Activated T-cell treated with anti-CD3 and anti-CD28 coated beads for 48 hours (primary cell): Measurements from ENCODE around the gene EFCAB14.
A peak's percentile ranks its signal among the peaks of the same experiment; 100 is the strongest.
"Not testable (repeated sequence)": the region's sequence is repeated elsewhere in the genome, so short reads cannot be mapped to it uniquely, and the experiment has no call there.

Source experiments
- DNase-seq: peaks from one replicate; pipeline ENCODE4 v3.0.0-alpha.2; 2020; ENCODE audit warnings: low read depth

The EFCAB14 gene

GRCh38 chr1:46684670-46685069, 34.2 kb downstream of the EFCAB14 start:
- no peak for DNase-seq

- no peak for DNase-seq
Observed at GRCh38 chr1:46682064-46682463, 36.9 kb downstream of the EFCAB14 start.

- DNase-seq: no peak
Observed at GRCh38 chr1:46681333-46682034, 37.4 kb downstream of the EFCAB14 start.

GRCh38 chr1:46679789-46680573, 38.9 kb downstream of the EFCAB14 start:
- no peak for DNase-seq

DNA sequence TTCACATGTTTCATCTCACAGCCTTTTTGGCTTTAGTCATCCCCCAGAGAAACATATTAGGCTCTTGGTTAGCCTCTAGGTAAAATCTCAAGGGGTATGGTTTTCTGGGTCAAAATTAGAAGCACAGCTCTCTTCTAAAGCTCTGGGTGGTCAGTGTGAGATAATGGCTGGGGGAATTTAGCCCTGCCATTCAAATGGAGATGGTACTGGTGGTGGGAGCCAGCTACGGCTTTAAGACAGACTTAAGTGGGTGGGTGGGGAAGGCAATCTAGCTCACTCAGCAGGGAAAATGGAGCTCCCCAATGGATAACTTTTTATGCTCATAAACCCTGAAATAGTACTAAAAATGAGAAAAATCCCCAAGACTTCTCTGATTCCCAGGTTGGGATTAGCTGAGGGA, 41.6 kb downstream of the EFCAB14 start:
- DNase-seq: no peak

GRCh38 chr1:46676531-46676930, 42.4 kb downstream of the EFCAB14 start:
- DNase-seq: no peak

DNA sequence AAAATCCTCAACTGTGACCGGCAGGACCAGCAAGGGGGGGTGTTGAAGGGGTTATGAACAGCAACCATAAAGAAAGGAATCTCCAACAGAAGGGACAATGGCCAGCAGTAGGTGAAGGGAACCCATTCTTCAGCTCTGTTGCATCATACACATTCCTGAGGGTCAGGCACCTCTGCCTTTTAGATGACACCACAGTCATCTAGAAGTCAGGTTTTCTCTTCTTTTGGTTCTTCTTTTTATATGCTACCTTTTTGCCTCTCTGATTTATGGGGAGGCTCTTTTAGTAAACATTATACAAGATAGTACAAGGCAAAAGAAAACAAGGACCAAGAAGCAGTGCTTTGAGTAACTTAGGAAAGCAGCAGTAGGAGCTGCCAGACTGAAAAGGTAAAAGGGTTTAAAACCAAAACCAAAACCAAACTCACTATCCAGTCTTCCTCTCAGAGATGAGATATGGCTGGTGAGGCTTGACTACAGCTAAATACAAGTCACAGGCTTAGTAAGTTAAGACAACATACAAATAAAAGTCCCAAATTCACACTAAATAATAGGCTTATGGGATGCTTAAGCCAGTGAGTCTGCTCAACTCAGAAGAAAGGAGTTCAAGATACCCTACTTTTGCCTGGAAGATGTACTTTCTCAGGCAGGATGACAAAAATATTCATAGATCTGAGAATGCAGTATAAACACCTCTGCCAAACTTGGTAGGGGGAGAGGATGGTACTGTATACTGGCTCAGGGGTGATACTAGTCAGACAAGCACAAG, 43.2 kb downstream of the EFCAB14 start:
- no peak for DNase-seq

DNA sequence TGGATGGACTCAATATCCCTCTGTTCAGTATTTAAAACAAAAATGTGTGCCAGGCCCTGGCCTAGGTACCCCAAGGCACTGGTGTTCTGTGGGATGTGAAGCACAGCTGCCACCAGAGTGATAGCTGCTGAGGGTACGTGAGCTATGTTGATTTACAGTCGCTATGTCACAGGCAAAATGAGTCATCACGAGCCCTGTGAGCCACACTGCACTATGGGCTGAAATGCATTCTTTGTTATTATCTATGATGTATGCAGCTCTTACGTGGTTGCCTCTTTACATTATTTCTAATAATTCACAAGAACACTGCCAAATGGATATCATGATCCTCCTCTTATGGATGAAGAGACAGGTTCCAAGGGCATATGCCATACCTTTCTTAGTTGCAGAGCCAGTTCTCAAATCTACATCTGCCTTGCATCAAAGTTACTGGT, 45.1 kb downstream of the EFCAB14 start:
- DNase-seq: peak; percentile 10

DNA sequence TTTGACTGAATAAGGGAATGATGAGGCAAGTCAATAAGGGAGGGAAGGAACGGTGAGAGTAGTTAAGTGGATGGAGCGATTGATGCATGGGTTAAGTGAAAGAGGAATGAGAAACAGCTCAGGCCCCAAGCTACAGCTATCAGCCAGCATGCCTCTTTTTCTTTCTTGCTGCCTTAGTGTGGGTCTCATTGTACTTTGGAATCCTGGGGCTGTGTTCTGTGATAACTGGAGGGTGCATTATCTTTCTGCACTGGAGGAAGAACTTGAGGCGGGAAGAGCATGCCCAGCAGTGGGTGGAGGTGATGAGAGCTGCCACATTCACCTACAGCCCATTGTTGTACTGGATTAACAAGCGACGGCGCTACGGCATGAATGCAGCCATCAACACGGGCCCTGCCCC, 46.2 kb downstream of the EFCAB14 start:
- DNase-seq: no peak

DNA sequence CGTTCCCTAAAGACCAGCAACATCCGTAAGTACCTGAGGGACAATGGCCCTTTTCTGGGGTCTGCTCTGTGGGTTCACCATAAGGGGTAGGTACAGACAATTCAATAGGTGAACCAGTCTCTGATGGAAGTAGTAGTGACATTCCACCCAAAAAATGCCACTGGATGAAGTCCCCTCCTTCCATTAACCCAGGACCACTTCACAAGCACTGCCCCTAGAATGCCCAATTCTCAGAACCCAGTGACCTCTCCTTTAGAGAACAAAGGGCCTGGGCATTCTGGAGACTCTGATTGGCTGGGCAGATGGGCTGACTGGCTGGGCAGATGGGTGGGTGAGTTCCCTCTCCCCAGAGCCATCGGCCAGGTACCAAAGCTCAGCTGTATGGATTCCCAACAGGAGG, 47.4 kb downstream of the EFCAB14 start, which contains the start of gene TEX38:
Gene TEX38 (plus strand): TSS at position 301 of the 400 bp plus-strand sequence. CDS start 81 bp downstream, at position 382.
- DNase-seq: no peak

DNA sequence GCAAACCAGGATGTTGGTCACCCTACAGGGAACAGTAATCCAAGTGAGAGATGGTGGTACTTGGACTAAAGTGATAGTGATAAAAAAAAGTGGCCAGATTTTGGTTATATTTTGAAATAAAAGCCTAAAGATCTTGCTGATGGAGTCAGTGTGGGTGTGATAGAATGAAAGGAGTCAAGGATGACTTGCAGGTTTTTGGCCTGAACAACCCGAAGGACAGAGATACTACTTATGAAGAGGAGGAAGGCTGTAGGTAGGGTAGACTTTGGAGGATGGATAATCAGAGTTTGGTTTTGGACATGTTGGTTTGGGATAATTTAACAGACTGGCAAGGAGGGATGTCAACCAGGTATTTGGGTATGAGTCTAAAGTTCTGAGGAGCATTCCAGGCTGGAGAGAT, 48.8 kb downstream of the EFCAB14 start:
- DNase-seq: no peak

DNA sequence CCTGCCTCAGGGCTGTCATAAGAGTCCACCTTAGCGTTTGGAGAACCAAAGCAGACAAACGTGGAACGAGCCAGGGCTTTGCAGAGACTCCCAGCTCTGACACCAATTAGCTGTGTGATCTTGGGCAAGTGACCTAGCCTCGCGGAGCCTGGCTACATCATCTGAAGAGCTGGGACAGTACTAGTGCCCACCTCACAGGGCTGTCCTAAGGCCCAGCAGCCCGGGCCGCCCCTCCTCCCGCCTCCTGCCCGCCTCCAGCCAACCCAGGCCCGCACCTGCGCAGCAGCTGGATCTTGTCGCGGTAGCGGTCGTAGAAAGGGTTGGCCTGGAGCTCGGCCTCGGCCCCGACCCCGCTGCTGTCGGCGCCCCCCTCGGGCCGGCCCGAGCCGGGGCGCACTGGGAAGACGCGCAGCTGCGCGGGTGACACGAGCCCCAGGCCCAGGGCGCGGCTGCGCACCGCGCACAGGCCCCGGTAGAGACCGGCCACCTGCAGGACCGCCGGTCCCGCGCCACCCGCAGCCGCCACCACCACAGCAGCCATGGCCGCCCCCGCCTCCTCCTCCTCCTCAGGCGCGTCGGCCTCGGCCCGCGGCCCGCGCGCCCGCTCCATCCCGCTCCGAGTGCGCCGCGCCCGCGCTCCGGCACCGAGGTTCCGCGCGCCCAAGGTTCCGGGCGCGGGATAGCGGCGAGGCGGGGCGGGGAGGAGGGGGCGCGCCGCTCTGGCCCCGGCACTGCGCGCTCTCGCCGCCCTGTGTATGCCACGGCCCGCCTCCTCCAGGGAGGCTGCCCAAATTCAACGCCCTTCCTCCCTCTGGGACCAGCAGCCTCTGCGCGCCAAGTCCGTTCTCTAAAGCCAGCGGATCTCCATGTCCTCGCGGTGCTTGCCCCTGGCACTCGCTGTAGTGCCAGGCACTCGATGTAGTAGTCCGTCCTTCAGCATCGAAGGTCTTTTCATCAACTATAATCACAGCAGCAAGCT, 50.8 kb downstream of the EFCAB14 start, which contains the start of gene ATPAF1:
Gene ATPAF1 (minus strand): TSS at position 583 of the 979 bp plus-strand sequence. CDS start 42 bp downstream, at position 541.
- peak; percentile 60 for DNase-seq

GRCh38 chr1:46665983-46666382, 52.9 kb downstream of the EFCAB14 start:
- DNase-seq: no peak

DNA sequence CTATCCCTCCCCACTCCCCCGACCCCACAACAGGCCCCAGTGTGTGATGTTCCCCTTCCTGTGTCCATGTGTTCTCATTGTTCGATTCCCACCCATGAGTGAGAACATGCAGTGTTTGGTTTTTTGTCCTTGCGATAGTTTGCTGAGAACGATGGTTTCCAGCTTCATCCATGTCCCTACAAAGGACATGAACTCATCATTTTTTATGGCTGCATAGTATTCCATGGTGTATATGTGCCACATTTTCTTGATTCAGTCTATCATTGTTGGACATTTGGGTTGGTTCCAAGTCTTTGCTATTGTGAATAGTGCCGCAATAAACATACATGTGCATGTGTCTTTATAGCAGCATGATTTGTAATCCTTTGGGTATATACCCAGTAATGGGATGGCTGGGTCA, 56.0 kb downstream of the EFCAB14 start:
- not testable (repeated sequence) for DNase-seq

DNA sequence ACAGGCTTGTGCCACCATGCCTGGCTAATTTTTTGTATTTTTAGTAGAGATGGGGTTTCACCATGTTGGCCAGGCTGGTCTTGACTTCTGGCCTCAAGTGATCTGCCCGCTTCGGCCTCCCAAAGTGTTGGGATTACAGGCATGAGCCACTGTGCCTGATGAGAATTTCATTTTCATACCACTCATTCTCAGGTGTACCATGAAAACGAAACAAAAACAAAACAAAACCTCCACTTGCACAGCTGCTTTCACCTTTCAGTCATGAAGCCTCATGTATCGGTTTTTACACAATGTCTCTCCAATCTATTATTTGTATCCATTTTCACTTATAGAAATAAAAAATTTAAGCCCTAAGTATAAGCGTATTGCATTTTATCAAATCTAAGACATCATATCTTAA, 58.8 kb downstream of the EFCAB14 start:
- DNase-seq: not testable (repeated sequence)

- no peak for DNase-seq
Observed at GRCh38 chr1:46659307-46659870, 59.5 kb downstream of the EFCAB14 start.

DNA sequence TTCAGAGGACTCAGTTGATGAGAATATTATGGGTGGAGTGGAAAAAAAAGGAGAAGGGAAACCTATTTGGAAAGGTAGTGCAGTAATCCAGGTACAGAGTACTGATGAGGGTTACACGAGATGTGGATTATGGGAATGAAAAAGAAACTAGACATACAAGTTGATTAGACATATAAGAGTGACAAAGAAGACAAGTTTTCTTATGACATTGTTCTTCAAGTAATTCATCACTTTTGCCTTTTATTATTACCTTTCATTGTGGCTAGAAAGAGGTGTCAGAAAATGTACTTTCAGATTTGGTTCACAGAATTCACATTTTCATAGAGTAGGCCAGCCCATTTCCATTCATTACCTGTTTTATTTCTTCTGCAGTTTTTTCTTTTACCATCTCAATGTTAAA, 61.1 kb downstream of the EFCAB14 start:
- no peak for DNase-seq

DNA sequence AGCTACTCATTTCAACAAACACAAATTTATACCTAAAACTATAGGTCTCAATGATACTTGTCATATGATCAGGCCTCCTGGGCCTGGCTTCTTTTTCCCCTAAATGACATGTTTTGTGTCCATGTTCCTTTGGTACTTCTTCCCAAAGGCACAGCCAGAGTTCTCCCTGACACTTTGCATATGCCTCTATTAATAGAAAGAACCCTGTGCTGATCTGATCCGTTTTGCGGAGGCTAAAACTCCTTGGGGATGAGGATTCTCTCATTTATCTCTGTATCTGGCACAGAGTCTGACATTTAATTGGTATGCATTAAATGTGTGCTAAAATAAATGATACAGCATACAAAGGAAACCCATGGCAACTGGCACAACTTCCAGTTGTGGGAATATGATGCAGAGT, 62.3 kb downstream of the EFCAB14 start:
- no peak for DNase-seq

DNA sequence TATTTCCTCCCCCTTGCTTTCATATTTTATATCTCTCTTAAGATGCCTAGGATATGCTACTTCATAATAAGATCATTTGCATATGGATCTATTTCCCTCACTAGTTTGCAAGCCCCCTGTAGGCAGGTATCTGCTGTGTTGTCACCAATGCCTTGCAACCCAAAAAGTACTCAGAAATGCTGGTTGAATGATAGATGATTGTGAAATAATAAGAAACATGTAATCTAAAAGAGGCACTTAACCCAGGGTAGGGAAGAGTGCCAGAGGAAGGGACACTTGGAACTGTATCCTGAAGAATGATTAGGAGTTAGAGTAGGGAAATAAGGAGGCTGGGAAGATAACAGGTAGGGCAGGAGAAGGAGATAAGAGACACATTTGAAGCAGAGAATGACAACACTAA, 63.1 kb downstream of the EFCAB14 start:
- no peak for DNase-seq

DNA sequence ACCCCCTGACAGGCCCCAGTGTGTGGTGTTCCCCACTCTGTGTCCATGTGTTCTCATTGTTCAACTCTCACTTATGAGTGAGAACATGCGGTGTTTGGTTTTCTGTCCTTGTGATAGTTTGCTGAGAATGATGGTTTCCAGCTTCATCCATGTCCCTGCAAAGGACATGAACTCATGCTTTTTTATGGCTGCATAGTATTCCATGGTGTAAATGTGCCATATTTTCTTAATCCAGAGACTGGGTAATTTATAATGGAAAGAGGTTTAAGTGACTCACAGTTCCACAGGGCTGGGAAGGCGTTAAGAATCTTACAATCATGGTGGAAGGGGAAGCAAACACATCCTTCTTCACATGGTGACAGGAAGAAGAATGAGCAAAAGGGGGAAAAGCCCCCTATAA, 64.2 kb downstream of the EFCAB14 start:
- DNase-seq: not testable (repeated sequence)

DNA sequence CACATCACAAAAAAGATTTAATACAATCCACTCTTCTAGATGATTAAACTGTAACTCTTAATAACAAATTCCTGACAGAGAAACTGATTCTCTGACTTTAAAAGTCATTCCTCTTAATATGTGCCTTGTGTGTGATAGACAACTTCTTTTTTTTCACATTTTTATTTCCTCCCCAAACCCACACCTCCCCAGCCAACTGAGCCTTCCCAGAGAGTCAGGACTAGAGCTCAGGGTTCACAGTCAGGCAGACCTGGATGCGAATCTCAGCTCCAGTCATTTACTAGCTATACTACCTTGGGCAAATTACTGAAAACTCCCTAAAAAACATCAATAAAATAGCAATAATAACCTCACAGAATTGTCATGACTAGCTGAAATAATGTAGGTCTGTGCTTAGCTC, 64.9 kb downstream of the EFCAB14 start:
- no peak for DNase-seq
